M059J (cell line): ENCODE data around the gene CFHR5. TPM values are rescaled to one million over a fixed set of nuclear protein-coding genes. Genes with fewer than 3 reads are reported as not detected.
"Not testable (repeated sequence)": the region's sequence is repeated elsewhere in the genome, so short reads cannot be mapped to it uniquely, and the experiment has no call there.

Experiments
- DNase-seq: peaks from one replicate; pipeline ENCODE4 v3.0.0-alpha.2; 2012; ENCODE audit warnings: low read depth
- total RNA-seq: library from RNA; depleted of rRNA; stranded (reverse); fragments of >200 nt; shearing (Covaris generic); gene quantifications from 2 replicates; pipeline ENCODE4 v1.2.3, GENCODE V29; 2014; rRNA removed

The CFHR5 gene
- not detected in 2 replicates for total RNA-seq

DNA sequence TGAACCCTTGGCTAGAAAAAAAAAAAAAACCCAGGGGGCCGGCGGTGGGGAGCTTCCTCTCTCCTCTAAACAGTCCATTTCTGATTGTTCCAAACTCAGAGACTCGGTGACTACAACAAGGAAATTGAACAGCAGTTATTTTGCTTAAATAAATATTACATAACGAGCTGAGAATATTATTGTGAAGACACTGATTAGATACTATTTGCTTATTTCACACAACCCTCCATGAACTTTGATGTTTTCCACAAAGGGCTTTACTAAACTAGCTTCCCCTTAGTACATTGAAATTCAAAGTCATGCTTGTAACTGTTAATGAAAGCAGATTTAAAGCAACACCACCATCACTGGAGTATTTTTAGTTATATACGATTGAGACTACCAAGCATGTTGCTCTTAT lies at the start of gene CFHR5:
CFHR5 (plus strand) TSS at position 279 of the 400 bp plus-strand sequence; CDS start at position 388, 109 bp downstream.
- DNase-seq = no peak

DNA sequence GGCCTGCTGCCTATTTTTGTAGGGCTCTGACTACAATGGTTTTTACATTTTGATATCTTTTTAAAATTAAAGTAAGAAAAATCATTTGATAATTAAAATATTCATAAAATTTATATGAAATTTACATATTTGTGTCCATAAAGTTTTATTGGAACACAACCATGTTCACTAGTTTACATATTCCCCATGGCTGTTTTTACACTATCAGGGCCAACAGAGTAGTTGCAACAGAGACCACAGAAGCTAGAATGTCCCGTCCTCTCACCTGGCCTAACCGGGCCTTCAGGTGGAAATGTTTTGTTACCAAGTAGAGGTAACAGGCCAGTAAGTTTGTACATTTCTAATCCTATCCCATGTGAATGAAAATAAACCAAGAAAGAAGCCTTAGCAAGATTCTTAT lies 44.5 kb upstream of the CFHR5 start:
- DNase-seq = not testable (repeated sequence)

DNA sequence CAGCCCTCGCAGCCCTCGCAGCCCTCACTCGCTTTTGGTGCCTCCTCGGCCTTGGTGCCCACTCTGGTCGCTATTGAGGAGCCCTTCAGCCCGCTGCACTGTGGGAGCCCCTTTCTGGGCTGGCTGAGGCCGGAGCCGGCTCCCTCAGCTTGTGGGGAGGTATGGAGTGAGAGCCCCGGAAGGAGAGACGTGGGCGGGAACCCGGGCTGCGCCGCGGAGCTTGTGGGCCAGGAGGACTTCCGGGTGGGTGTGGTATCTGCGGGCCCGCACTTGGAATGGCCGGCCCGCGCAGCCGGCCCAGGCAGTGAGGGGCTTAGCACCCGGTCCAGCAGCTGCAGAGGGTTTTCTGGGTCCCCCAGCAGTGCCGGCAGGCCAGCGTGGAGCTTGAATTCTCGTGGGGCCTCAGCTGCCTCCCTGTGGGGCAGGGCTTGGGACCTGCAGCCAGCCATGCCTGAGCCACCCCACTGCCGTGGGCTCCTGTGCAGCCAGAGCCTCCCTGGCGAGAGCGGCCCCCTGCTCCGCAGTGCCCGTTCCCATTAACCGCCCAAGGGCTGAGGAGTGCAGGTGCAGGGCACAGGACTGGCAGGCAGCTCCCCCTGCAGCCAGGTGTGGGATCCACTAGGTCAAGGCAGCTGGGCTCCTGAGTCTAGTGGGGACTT lies 43.7 kb upstream of the CFHR5 start:
- DNase-seq = no peak

DNA sequence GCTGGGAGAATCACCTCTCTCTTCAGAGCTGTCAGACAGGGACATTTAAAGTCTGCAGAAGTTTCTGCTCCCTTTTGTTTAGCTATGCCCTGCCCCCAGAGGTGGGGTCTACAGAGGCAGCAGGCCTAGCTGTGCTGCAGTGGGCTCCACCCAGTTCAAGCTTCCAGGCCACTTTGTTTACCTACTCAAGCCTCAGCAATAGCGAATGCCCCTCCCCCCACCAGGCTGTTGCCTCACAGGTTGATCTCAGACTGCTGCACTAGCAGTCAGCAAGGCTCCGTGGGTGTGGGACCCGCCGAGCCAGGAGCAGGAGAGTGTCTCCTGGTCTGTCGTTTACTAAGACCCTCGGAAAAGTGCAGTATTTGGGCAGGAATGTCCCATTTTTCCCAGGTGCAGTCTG lies 35.9 kb upstream of the CFHR5 start:
- DNase-seq = not testable (repeated sequence)

DNA sequence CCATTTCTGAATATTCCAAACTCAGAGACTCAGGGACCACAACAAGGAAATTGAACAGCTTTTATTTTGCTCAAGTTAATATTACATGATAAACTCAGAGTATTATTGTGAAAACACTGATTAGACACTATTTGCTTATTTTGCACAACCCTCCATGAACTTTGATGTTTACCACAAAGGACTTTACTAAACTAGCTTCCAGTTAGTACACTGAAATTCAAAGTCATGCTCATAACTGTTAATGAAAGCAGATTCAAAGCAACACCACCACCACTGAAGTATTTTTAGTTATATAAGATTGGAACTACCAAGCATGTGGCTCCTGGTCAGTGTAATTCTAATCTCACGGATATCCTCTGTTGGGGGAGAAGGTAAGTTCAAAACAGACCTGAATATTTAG lies 33.8 kb upstream of the CFHR5 start, which contains the start of gene CFHR2:
CFHR2 (plus strand) TSS at position 171 of the 400 bp plus-strand sequence; CDS start at position 314, 143 bp downstream.
- not testable (repeated sequence) for DNase-seq

DNA sequence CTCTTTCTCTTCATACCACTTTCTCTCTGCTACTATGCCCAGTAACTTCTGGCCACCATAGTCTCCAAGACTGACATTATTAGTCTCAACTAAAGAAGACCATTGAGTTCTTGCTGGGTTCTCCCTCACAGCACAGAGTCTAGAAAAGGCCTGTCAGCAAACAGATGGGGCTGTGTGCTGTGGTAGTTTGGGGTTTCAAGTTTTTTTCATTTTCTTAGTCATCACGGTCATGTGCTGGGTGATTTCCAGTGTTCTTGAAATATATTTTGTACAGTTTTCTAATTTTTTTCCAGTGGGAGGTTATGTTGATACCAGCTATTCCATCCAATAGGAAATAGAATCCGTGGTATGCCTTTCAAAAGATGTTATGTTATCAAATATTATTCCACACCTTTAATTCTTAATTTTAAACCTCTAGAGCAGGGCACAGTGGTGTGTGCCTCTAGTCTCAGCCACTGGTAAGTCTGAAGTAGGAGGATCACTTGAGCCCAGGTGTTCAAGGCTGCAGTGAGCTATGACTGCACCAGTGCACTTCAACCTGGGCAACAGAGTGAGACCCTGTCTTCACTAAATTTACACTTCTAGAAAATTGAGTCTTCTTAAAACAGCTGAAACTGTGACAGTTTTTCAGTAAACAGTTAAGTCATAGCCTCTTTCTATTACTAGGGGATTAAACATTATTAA lies 25.5 kb upstream of the CFHR5 start:
- peak; percentile 4 for DNase-seq

DNA sequence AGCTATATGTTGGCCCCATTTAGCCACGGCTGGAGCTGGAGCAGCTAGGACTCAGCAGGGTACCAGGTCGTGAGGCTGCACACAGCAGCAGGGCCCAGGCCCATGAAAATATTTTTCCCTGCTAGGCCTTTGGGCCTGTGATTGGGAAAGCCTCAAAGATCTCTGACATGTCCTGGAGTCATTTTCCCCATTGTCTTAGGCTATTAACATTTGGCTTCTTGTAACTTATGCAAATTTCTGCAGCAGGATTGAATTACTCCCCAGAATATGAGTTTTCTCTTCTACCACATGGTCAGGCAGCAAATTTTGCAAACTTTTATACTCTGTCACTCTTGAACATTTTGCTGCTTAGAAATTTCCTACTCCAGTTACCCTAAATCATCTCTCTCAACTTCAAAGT lies 22.6 kb upstream of the CFHR5 start:
- DNase-seq = no peak

DNA sequence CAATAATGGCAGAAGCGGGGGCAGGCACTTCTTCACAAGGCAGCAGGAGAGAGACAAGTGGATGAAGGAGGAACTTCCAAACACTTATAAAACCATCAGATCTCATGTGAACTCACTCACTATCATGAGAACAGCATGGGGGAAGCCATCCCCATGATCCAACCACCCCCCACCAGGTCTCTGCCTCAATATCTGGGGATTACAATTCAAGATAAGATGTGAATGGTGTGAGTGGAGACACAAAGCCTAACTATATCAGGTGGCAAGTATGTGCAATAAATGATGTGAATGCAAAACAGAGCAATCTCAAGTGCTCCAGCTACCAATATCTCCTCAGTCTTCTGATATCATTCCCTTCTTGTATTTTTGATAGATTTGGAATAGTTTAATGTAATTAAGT lies 21.4 kb upstream of the CFHR5 start:
- no peak for DNase-seq

DNA sequence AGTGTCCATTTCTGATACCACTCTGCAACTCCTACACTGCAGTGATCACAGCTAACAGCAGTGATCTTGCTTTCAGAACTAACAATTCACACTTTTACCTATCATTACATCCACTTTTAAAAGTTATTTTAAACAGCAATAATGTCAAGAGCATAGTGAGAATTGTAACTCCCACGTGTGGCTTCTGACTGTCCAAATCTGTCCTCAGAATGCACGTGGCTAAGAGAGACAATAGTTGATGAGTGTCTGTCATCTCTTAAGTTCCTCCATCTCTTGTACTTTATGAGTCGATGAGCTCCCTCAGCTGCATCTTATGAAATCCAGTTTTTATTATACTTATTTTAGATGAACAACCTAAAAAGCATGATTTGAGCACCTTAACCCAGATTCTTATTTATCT lies 16.5 kb upstream of the CFHR5 start:
- DNase-seq = no peak

DNA sequence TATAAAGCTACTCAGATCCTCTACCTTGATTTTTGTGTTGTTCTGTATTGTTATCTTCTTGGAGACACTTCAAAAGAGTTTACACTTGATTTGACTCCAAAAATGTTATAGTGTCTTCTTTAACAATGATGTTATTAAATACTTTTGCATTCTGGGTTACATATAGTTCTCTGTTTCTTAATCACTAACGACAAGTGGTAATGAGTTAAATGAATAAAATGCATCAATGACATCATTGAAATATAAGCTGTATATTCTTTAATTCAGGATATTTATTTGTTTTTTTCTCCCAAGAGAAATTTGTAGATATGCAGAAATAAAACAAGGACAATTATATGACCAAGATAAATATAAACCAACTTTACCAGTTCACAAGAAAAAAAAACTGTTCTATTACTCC lies 7.2 kb upstream of the CFHR5 start:
- DNase-seq = no peak

DNA sequence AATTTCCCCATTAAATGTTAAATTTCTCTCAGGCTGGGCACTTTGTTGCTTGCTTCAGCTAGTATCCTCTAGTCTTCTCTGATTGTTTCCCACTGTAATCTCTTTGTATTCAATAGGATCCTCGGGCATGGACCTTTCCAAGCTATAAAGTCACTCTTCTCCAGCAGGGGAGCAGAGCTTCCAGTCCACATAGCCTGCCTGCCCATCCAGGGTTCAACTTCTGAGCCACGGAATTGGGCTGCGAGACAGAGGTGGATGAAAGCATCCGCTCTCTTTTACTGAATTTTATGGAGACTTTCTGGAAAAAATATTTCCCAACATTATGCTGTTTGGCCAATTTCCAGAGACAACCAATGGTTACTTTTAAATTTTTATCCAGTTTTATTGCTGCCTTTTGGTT lies 1.1 kb upstream of the CFHR5 start:
- DNase-seq = no peak

DNA sequence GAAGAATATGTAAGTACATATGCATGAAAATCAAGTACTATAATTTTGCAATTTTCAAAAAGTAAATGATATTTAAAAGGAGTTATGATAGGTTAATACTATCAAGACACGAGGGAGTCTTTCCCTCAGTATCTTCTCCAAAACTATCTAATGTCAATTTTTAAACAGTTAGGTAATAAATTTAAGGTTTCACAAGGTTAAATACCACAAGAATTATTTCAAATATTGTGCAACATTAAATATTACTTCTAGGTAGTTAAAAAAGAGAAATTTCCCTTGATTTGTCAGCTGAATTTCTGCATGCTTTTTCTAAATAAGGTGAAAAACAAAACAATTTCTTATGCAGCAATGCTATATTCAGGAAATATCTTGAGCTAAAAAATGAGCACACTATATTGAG lies 3.5 kb downstream of the CFHR5 start:
- no peak for DNase-seq

DNA sequence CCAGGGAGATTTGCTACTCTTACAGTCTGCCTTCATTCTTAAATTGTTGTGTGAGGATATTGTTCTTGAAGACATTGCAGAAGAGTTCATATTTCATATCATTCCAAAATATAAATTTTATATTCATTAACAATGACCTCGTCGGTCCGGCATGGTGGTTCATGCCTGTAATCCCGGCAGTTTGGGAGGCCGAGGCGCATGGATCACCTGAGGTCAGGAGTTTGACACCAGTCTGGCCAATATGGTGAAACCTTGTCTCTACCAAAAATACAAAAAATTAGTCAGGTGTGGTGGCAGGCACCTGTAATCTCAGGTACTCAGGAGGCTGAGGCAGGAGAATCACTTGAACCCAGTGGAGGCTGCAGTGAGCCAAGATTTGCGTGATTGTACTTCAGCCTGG lies 4.9 kb downstream of the CFHR5 start:
- DNase-seq = not testable (repeated sequence)

DNA sequence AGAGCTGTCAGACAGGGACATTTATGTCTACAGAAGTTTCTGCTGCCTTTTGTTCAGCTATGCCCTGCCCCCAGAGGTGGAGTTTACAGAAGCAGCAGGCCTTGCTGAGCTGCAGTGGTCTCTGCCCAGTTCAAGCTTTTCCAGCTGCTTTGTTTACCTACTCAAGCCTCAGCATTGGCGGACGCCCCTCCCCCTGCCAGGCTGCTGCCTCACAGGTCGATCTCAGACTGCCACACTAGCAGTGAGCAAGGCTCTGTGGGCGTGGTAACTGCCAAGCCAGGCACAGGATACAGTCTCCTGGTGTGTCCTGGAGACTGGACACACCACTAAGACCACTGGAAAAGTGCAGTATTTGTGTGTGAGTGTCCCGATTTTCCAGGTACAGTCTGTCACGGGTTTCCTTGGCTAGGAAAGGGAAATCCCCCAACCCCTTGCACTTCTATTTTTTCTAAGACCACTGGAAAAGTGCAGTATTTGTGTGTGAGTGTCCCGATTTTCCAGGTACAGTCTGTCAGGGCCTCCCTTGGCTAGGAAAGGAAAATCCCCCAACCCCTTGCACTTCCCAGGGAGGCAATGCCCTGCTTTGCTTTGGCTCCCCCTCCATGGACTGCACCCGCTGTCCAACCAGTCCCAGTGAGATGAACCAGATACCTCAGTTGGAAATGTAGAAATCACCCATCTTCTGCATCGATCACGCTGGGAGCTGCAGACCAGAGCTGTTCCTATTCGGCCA lies 14.7 kb downstream of the CFHR5 start:
- peak; percentile 59 for DNase-seq

DNA sequence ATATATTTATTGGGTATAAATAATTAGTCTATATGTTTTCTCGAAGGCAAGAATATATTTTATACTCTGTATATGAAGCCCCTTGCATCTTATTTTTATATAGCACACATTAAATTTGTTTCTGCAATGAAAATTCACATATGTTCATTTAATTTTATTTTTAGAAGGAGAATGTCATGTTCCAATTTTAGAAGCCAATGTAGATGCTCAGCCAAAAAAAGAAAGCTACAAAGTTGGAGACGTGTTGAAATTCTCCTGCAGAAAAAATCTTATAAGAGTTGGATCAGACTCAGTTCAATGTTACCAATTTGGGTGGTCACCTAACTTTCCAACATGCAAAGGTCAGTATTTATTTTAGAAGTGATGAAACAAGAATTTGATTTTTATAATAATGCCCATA lies 16.6 kb downstream of the CFHR5 start:
- no peak for DNase-seq

DNA sequence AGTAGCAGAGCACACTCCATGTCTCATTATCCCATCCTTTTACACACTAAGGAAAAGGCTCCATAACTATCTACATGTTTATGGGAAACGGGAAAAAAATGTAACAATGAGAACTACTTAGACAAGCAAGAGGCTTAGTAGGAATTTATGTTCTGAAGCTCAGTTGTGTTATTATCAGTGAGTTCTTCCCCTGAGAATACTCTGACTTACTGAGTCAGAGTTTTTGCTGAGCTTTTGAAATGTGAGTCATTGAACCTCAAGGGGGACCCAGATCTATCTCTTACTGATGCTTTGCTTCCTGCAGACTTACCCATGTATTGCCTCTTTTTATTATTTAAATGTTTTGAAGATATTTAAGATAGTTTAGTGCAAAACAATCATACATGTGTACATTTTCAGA lies 20.1 kb downstream of the CFHR5 start:
- DNase-seq = peak; percentile 52

DNA sequence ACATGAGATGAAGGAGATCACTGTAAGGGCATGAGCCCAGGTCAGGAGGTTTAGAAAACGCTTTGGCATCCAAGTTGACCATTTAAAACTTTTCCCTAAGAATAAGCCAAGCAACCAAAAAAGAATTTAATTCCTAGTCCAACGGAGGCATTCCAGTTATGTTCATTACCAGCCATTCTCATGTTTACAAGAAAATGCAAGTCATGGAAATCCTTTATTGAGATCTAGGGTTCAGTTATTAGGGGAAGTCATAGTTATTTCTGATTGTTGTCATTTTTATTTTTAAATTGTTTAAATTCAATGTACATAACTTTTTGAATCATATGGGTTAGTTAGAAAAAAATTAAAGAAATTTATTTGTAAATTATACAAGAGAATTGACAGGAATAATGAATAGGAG lies 24.5 kb downstream of the CFHR5 start:
- no peak for DNase-seq

DNA sequence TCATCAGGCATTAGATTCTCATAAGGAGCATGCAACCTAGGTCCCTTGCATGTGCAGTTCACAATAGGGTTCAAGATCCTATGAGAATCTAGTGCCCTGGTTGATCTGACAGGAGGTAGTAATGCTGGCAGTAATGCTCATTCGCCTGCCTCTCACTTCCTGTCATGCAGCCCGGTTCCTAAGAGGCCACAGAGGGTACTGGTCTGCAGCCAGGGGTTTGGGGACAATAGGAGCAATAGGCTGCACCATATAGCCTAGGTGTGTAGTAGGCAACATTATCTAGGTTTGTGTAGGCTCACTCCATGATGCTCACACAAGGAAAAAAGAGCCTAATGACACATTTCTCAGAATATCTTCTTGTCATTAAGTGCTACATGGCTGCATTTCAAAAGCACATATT lies 25.8 kb downstream of the CFHR5 start:
- DNase-seq = no peak

DNA sequence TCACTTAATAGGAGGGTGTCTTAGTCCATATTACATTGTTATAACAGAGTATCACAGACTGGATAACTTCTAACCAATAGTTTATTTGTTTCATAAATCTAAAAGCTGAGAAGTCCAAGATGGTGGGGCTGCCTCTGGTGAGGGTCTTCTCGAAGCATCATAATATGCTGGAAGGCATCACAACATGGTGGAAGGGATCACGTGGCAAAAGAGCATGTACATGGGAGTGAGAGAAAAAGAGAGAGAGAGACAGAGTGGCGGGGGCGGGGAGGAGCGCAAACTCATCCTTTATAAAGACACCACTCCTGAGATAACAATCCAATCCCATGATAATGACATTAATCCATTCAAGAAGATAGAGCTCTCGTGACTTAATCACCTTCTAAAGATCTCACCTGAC lies 31.5 kb downstream of the CFHR5 start:
- no peak for DNase-seq

DNA sequence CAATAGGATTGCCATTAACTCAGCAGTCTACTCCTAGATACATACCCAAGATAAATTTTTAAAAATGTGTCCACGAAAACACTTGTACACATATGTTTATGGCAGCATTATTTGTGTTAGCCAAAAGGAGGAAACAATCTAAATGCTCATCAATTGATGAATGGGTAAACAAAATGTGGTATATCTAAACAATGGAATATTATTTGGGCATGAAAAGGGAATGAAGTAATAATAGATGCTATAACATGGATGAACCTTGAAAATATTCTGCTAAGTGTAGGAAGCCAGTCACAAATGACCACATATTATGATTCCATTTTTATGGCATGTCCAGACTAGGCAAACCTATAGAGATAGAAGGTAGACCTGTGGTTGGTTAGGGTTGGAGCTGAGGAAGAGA lies 34.3 kb downstream of the CFHR5 start:
- no peak for DNase-seq

DNA sequence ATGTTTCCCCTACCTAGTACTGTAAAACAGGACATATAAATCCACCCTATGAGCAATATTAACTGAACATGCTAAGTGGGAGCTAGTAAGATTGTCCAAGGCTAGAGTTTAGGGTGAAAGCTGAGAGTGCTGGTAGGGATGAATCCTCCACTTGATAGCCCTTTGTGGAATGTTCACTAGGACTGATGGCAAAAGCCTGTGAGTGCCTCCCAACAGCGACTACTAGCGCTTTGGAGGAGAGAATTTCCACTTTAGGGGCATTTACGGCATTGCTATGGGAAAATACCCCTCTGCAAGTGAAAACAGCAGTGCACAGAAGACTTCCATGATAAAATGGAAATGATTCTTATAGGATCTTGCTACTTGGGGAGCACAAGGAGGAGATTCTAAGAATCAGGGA lies 35.9 kb downstream of the CFHR5 start:
- no peak for DNase-seq

DNA sequence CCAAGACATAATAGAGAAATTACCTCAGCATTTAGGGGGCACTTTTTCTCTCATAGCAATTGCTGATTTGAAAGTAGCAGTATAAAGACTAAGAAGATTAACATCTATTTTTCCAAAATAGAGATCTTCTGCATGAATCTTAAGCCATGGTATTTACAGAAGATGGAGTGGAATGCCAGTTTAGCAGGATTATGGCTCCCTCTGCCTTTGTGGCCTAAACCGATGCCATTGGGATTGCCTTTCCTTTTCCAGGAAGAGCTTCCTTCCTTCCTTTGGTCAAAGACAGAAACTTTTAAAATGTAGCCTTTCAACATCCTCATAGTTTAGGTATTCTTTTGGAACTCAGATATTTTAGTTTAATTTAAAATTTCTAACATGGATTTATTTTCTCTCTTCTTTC lies 39.4 kb downstream of the CFHR5 start:
- DNase-seq = no peak
